ENCODE measurements around the gene ZDHHC11. TPM values are rescaled to one million over a fixed set of nuclear protein-coding genes. Genes with fewer than 3 reads are reported as not detected.
A peak's percentile ranks its signal among the peaks of the same experiment; 100 is the strongest.

ZDHHC11 gene
- 10 to 100 TPM; 10.8 to 16.2 TPM for total RNA-seq

GRCh38 chr5:850511-851006 is at the start of gene ZDHHC11:
ZDHHC11 (minus strand) TSS chr5:850986; CDS start chr5:850602, 384 bp downstream.
- H3K36me3 ChIP-seq = no peaks in the 10 kb centered on the region
- no peak for TF ChIP-seq CTCF (IDR thresholded peaks at IDR 0.05)
- H3K27ac ChIP-seq = peak within 1 kb of the TSS in 1 of 2 donors; percentile 26
- peak within 1 kb of the TSS; percentile 17 to 39 for H3K4me3 ChIP-seq
- peaks cover 0 to 12% of the 10 kb centered on the region in 2 donors for H3K4me1 ChIP-seq
- H3K9me3 ChIP-seq = no peaks in the 10 kb centered on the region
- DNase-seq (ENCODE audit: low spot score) = no peak
- H3K27me3 ChIP-seq = no peaks in the 10 kb centered on the region

- H3K4me3 ChIP-seq = no peak overlapping the region
- peaks cover 17% of the 10 kb centered on the region for H3K36me3 ChIP-seq
- DNase-seq (ENCODE audit: low spot score) = no peak
- H3K27ac ChIP-seq = no peak overlapping the region
- no peaks in the 10 kb centered on the region for H3K27me3 ChIP-seq
- no peak for TF ChIP-seq CTCF (IDR thresholded peaks at IDR 0.05)
- H3K9me3 ChIP-seq = no peaks in the 10 kb centered on the region
- peaks cover 0 to 23% of the 10 kb centered on the region in 2 donors for H3K4me1 ChIP-seq
Measured at GRCh38 chr5:893711-894110, 42.9 kb upstream of the ZDHHC11 start.

GRCh38 chr5:893137-893506 is 42.3 kb upstream of the ZDHHC11 start:
- Histone ChIP-seq H3K36me3 (peaks cover 23% of the 10 kb centered on the region), H3K4me3 (peak overlapping the region; percentile 82 to 90), H3K9me3 (no peaks in the 10 kb centered on the region), H3K4me1 (peaks cover 0 to 23% of the 10 kb centered on the region in 2 donors), H3K27ac (peak overlapping the region in 1 of 2 donors; percentile 89), H3K27me3 (no peaks in the 10 kb centered on the region)
- DNase-seq (ENCODE audit: low spot score) = no peak
- TF ChIP-seq CTCF (IDR thresholded peaks at IDR 0.05) = no peak

- Histone ChIP-seq H3K4me3 (peak within 1 kb of the TSS; percentile 82 to 90), H3K27me3 (no peaks in the 10 kb centered on the region), H3K4me1 (peaks cover 0 to 23% of the 10 kb centered on the region in 2 donors), H3K36me3 (peaks cover 29% of the 10 kb centered on the region), H3K27ac (peak within 1 kb of the TSS; percentile 87 to 89), H3K9me3 (no peaks in the 10 kb centered on the region)
- DNase-seq (ENCODE audit: low spot score) = peak; percentile 73
- peak in 1 of 2 donors; percentile 46 for TF ChIP-seq CTCF (IDR thresholded peaks at IDR 0.05)
Measured at GRCh38 chr5:892394-893136, 41.8 kb upstream of the ZDHHC11 start, which contains the start of the genes BRD9 and TRIP13. BRD9 (minus strand) TSS chr5:892801; CDS start chr5:892657, 144 bp downstream. TRIP13 (plus strand) TSS chr5:892884; CDS start chr5:892999, 115 bp downstream.

- Histone ChIP-seq H3K9me3 (no peaks in the 10 kb centered on the region), H3K4me3 (peak overlapping the region; percentile 82 to 90), H3K36me3 (peaks cover 35% of the 10 kb centered on the region), H3K4me1 (peaks cover 0 to 23% of the 10 kb centered on the region in 2 donors), H3K27me3 (no peaks in the 10 kb centered on the region), H3K27ac (peak overlapping the region; percentile 87 to 89)
- no peak for DNase-seq (ENCODE audit: low spot score)
- TF ChIP-seq CTCF (IDR thresholded peaks at IDR 0.05) = no peak
Measured at GRCh38 chr5:891837-892393, 41.1 kb upstream of the ZDHHC11 start.
